ENCODE results near the gene DNAH17. TPM values are rescaled to one million over a fixed set of nuclear protein-coding genes. Genes with fewer than 3 reads are reported as not detected.

DNAH17 gene
- total RNA-seq, 1 experiment from 2014 or later, result 0.11 TPM

GRCh38 chr17:78450696-78451345 lies 126.4 kb downstream of the DNAH17 start:
- no peak for TF ChIP-seq EZH2 (IDR thresholded peaks at IDR 0.05; ENCODE audit: borderline replicate concordance, low read depth, low read length, poor library complexity, severe bottlenecking)
- TF ChIP-seq, protein P1, sequence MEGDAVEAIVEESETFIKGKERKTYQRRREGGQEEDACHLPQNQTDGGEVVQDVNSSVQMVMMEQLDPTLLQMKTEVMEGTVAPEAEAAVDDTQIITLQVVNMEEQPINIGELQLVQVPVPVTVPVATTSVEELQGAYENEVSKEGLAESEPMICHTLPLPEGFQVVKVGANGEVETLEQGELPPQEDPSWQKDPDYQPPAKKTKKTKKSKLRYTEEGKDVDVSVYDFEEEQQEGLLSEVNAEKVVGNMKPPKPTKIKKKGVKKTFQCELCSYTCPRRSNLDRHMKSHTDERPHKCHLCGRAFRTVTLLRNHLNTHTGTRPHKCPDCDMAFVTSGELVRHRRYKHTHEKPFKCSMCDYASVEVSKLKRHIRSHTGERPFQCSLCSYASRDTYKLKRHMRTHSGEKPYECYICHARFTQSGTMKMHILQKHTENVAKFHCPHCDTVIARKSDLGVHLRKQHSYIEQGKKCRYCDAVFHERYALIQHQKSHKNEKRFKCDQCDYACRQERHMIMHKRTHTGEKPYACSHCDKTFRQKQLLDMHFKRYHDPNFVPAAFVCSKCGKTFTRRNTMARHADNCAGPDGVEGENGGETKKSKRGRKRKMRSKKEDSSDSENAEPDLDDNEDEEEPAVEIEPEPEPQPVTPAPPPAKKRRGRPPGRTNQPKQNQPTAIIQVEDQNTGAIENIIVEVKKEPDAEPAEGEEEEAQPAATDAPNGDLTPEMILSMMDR (conservative IDR thresholded peaks at IDR 0.05; ENCODE audit: low read depth, low read length), result no peak
- Histone ChIP-seq H3K9me3 (ENCODE audit: low read depth, low read length, poor library complexity, severe bottlenecking) (no peaks in the 10 kb centered on the region), H3K27me3 (replicated peaks; ENCODE audit: insufficient read depth, low read depth, low read length, poor library complexity) (no peaks in the 10 kb centered on the region), H3K27ac (ENCODE audit: low read depth, low read length, poor library complexity, severe bottlenecking) (no peak overlapping the region), H3K4me1 (ENCODE audit: insufficient read depth, low read length, poor library complexity, severe bottlenecking) (no peaks in the 10 kb centered on the region), H3K4me3 (ENCODE audit: low read depth, low read length, poor library complexity, severe bottlenecking) (no peak overlapping the region), H3K36me3 (ENCODE audit: insufficient read depth, low read length, poor library complexity, severe bottlenecking) (no peaks in the 10 kb centered on the region)
- BruUV-seq (replicated peaks), result no TSS peak
- intact Hi-C loops (cut with micrococcal nuclease; ENCODE audit: unreplicated experiment), result no loop called here
- peak; percentile 59 for DNase-seq (ENCODE audit: low spot score)
- ChIA-PET CTCF (no interaction called here), POLR2A (ENCODE audit: low non-redundant PET) (no interaction called here)

- no peaks in the 10 kb centered on the region for H3K36me3 ChIP-seq (ENCODE audit: insufficient read depth, low read length, poor library complexity, severe bottlenecking)
- H3K4me3 ChIP-seq (ENCODE audit: low read depth, low read length, poor library complexity, severe bottlenecking), result no peak overlapping the region
- H3K27ac ChIP-seq (ENCODE audit: low read depth, low read length, poor library complexity, severe bottlenecking), result no peak overlapping the region
- TF ChIP-seq, protein P1 (conservative IDR thresholded peaks at IDR 0.05; ENCODE audit: low read depth, low read length), result no peak
- no peak for TF ChIP-seq EZH2 (IDR thresholded peaks at IDR 0.05; ENCODE audit: borderline replicate concordance, low read depth, low read length, poor library complexity, severe bottlenecking)
- no TSS peak for BruUV-seq (replicated peaks)
- DNase-seq (ENCODE audit: low spot score), result no peak
- intact Hi-C loops (cut with micrococcal nuclease; ENCODE audit: unreplicated experiment), result no loop called here
- H3K9me3 ChIP-seq (ENCODE audit: low read depth, low read length, poor library complexity, severe bottlenecking), result no peaks in the 10 kb centered on the region
- ChIA-PET POLR2A (ENCODE audit: low non-redundant PET) (no interaction called here), CTCF (no interaction called here)
- no peaks in the 10 kb centered on the region for H3K27me3 ChIP-seq (replicated peaks; ENCODE audit: insufficient read depth, low read depth, low read length, poor library complexity)
- H3K4me1 ChIP-seq (ENCODE audit: insufficient read depth, low read length, poor library complexity, severe bottlenecking), result no peaks in the 10 kb centered on the region
Measured at GRCh38 chr17:78449983-78450595, 127.1 kb downstream of the DNAH17 start.

GRCh38 chr17:78448356-78448993 lies 128.7 kb downstream of the DNAH17 start:
- no peaks in the 10 kb centered on the region for H3K36me3 ChIP-seq (ENCODE audit: insufficient read depth, low read length, poor library complexity, severe bottlenecking)
- no peaks in the 10 kb centered on the region for H3K27me3 ChIP-seq (replicated peaks; ENCODE audit: insufficient read depth, low read depth, low read length, poor library complexity)
- intact Hi-C loops (cut with micrococcal nuclease; ENCODE audit: unreplicated experiment), result no loop called here
- no peak overlapping the region for H3K4me3 ChIP-seq (ENCODE audit: low read depth, low read length, poor library complexity, severe bottlenecking)
- H3K4me1 ChIP-seq (ENCODE audit: insufficient read depth, low read length, poor library complexity, severe bottlenecking), result no peaks in the 10 kb centered on the region
- BruUV-seq (replicated peaks), result no TSS peak
- H3K27ac ChIP-seq (ENCODE audit: low read depth, low read length, poor library complexity, severe bottlenecking), result no peak overlapping the region
- no peaks in the 10 kb centered on the region for H3K9me3 ChIP-seq (ENCODE audit: low read depth, low read length, poor library complexity, severe bottlenecking)
- peak; percentile 22 for DNase-seq (ENCODE audit: low spot score)
- POLR2A ChIA-PET (ENCODE audit: low non-redundant PET), result no interaction called here
- no peak for TF ChIP-seq EZH2 (IDR thresholded peaks at IDR 0.05; ENCODE audit: borderline replicate concordance, low read depth, low read length, poor library complexity, severe bottlenecking)
- TF ChIP-seq, protein P1 (conservative IDR thresholded peaks at IDR 0.05; ENCODE audit: low read depth, low read length), result peak; percentile 48
- CTCF ChIA-PET, result no interaction called here
